Stimulated activated effector memory CD8-positive, alpha-beta T cell treated with anti-CD3 and anti-CD28 coated beads, Interleukin-12 subunit alpha, Interleukin-12 subunit beta, amount 100 ng/mL, for 72 hours (primary cell): ENCODE results near the gene NFIC.
"Not testable (repeated sequence)": the region's sequence is repeated elsewhere in the genome, so short reads cannot be mapped to it uniquely, and the experiment has no call there.

Experiments used
- ATAC-seq: fragments of 150-1000 bp; cut with Tn5 transposase; 2 replicates; pipeline ENCODE4 v1.10.0; 2021
- DNase-seq, 2 donors: peaks; one replicate each; pipeline ENCODE4 v3.0.0; 2021 to 2022; ENCODE audit warnings: low spot score in 2 of 2
- H3K27ac Mint-ChIP-seq: one replicate; pipeline ENCODE4 v1.8.0; 2022; ENCODE audit warnings: mild to moderate bottlenecking, mixed read lengths
- H3K36me3 Mint-ChIP-seq: one replicate; pipeline ENCODE4 v1.8.0; 2022; ENCODE audit warnings: mild to moderate bottlenecking, mixed read lengths
- H3K4me1 Mint-ChIP-seq: one replicate; pipeline ENCODE4 v1.8.0; 2022; ENCODE audit warnings: mixed read lengths
- H3K4me3 Mint-ChIP-seq: one replicate; pipeline ENCODE4 v1.8.0; 2022; ENCODE audit warnings: mild to moderate bottlenecking, mixed read lengths
- H3K9me3 Mint-ChIP-seq: one replicate; pipeline ENCODE4 v1.8.0; 2022; ENCODE audit warnings: mixed read lengths

The NFIC gene

GRCh38 chr19:3365836-3366752, at the start of gene NFIC:
Gene NFIC, plus strand, starts transcription at chr19:3366583. Its CDS starts 54 bp downstream, at chr19:3366637.
- peak in 1 of 2 donors; percentile 17 for DNase-seq
- peak within 1 kb of the TSS; percentile 43 for H3K4me3 Mint-ChIP-seq
- H3K36me3 Mint-ChIP-seq, result peaks cover 5% of the 10 kb centered on the region
- peak within 1 kb of the TSS; percentile 80 for H3K27ac Mint-ChIP-seq
- no peaks in the 10 kb centered on the region for H3K9me3 Mint-ChIP-seq
- peaks cover 60% of the 10 kb centered on the region for H3K4me1 Mint-ChIP-seq
- ATAC-seq, result peak; percentile 58

- Mint-ChIP-seq H3K27ac (no peak overlapping the region), H3K4me3 (no peak overlapping the region), H3K4me1 (peaks cover 6% of the 10 kb centered on the region), H3K9me3 (no peaks in the 10 kb centered on the region), H3K36me3 (no peaks in the 10 kb centered on the region)
- ATAC-seq, result no peak
- DNase-seq, result no peak
These were observed 49.6 kb upstream of the NFIC start for GRCh38 chr19:3316659-3317207.

GRCh38 chr19:3319643-3320353, 46.6 kb upstream of the NFIC start:
- no peak overlapping the region for H3K4me3 Mint-ChIP-seq
- H3K4me1 Mint-ChIP-seq, result peaks cover 6% of the 10 kb centered on the region
- DNase-seq (no peak), ATAC-seq (no peak)
- no peak overlapping the region for H3K27ac Mint-ChIP-seq
- no peaks in the 10 kb centered on the region for H3K36me3 Mint-ChIP-seq
- H3K9me3 Mint-ChIP-seq, result no peaks in the 10 kb centered on the region

GRCh38 chr19:3320354-3320670, 46.1 kb upstream of the NFIC start:
- DNase-seq (no peak), ATAC-seq (no peak)
- Mint-ChIP-seq H3K9me3 (no peaks in the 10 kb centered on the region), H3K27ac (no peak overlapping the region), H3K4me1 (peaks cover 6% of the 10 kb centered on the region), H3K36me3 (no peaks in the 10 kb centered on the region), H3K4me3 (no peak overlapping the region)

- no peaks in the 10 kb centered on the region for H3K36me3 Mint-ChIP-seq
- no peaks in the 10 kb centered on the region for H3K9me3 Mint-ChIP-seq
- peaks cover 6% of the 10 kb centered on the region for H3K4me1 Mint-ChIP-seq
- DNase-seq (no peak), ATAC-seq (no peak)
- no peak overlapping the region for H3K27ac Mint-ChIP-seq
- no peak overlapping the region for H3K4me3 Mint-ChIP-seq
These were observed 45.5 kb upstream of the NFIC start for GRCh38 chr19:3320853-3321252.

GRCh38 chr19:3321696-3322095, 44.7 kb upstream of the NFIC start:
- ATAC-seq (no peak), DNase-seq (no peak)
- Mint-ChIP-seq H3K27ac (no peak overlapping the region), H3K36me3 (no peaks in the 10 kb centered on the region), H3K4me1 (no peaks in the 10 kb centered on the region), H3K9me3 (no peaks in the 10 kb centered on the region), H3K4me3 (no peak overlapping the region)

- no peaks in the 10 kb centered on the region for H3K4me1 Mint-ChIP-seq
- no peaks in the 10 kb centered on the region for H3K9me3 Mint-ChIP-seq
- no peak overlapping the region for H3K27ac Mint-ChIP-seq
- no peak for ATAC-seq
- no peaks in the 10 kb centered on the region for H3K36me3 Mint-ChIP-seq
- H3K4me3 Mint-ChIP-seq, result no peak overlapping the region
- no peak for DNase-seq
These were observed 44.0 kb upstream of the NFIC start for GRCh38 chr19:3322199-3322978.

GRCh38 chr19:3323026-3323425, 43.4 kb upstream of the NFIC start:
- H3K4me1 Mint-ChIP-seq, result no peaks in the 10 kb centered on the region
- no peak overlapping the region for H3K4me3 Mint-ChIP-seq
- ATAC-seq (no peak), DNase-seq (no peak)
- no peaks in the 10 kb centered on the region for H3K9me3 Mint-ChIP-seq
- no peaks in the 10 kb centered on the region for H3K36me3 Mint-ChIP-seq
- H3K27ac Mint-ChIP-seq, result no peak overlapping the region

GRCh38 chr19:3323658-3324057, 42.7 kb upstream of the NFIC start:
- ATAC-seq (no peak), DNase-seq (no peak)
- Mint-ChIP-seq H3K9me3 (no peaks in the 10 kb centered on the region), H3K36me3 (no peaks in the 10 kb centered on the region), H3K27ac (no peak overlapping the region), H3K4me3 (no peak overlapping the region), H3K4me1 (no peaks in the 10 kb centered on the region)

- ATAC-seq, result peak; percentile 75
- peak; percentile 81 to 92 for DNase-seq
- no peaks in the 10 kb centered on the region for H3K9me3 Mint-ChIP-seq
- no peaks in the 10 kb centered on the region for H3K4me1 Mint-ChIP-seq
- no peak overlapping the region for H3K27ac Mint-ChIP-seq
- no peak overlapping the region for H3K4me3 Mint-ChIP-seq
- no peaks in the 10 kb centered on the region for H3K36me3 Mint-ChIP-seq
These were observed 42.0 kb upstream of the NFIC start for GRCh38 chr19:3324405-3324856.

GRCh38 chr19:3325451-3325850, 40.9 kb upstream of the NFIC start:
- ATAC-seq, result no peak
- DNase-seq, result no peak
- Mint-ChIP-seq H3K4me1 (no peaks in the 10 kb centered on the region), H3K27ac (no peak overlapping the region), H3K4me3 (no peak overlapping the region), H3K9me3 (no peaks in the 10 kb centered on the region), H3K36me3 (no peaks in the 10 kb centered on the region)

- H3K36me3 Mint-ChIP-seq, result no peaks in the 10 kb centered on the region
- DNase-seq (no peak), ATAC-seq (no peak)
- peaks cover 3% of the 10 kb centered on the region for H3K9me3 Mint-ChIP-seq
- peaks cover 4% of the 10 kb centered on the region for H3K4me1 Mint-ChIP-seq
- no peak overlapping the region for H3K4me3 Mint-ChIP-seq
- H3K27ac Mint-ChIP-seq, result no peak overlapping the region
These were observed 37.6 kb upstream of the NFIC start for GRCh38 chr19:3328743-3329142.

- DNase-seq, result no peak
- peaks cover 3% of the 10 kb centered on the region for H3K9me3 Mint-ChIP-seq
- H3K36me3 Mint-ChIP-seq, result no peaks in the 10 kb centered on the region
- no peak overlapping the region for H3K27ac Mint-ChIP-seq
- no peak for ATAC-seq
- H3K4me1 Mint-ChIP-seq, result peaks cover 4% of the 10 kb centered on the region
- H3K4me3 Mint-ChIP-seq, result no peak overlapping the region
These were observed 36.3 kb upstream of the NFIC start for GRCh38 chr19:3330047-3330446.

- H3K4me1 Mint-ChIP-seq, result not testable (repeated sequence)
These were observed 34.2 kb upstream of the NFIC start for GRCh38 chr19:3332232-3332631.

GRCh38 chr19:3333020-3333583, 33.3 kb upstream of the NFIC start:
- H3K27ac Mint-ChIP-seq, result peak overlapping the region; percentile 46
- H3K36me3 Mint-ChIP-seq, result no peaks in the 10 kb centered on the region
- peaks cover 4% of the 10 kb centered on the region for H3K4me1 Mint-ChIP-seq
- DNase-seq (no peak), ATAC-seq (no peak)
- no peak overlapping the region for H3K4me3 Mint-ChIP-seq
- H3K9me3 Mint-ChIP-seq, result peaks cover 3% of the 10 kb centered on the region

More at GRCh38 chr19:3332232-3332631, 34.2 kb upstream of the NFIC start:
- not testable (repeated sequence) for H3K27ac Mint-ChIP-seq, H3K9me3 Mint-ChIP-seq, DNase-seq, ATAC-seq, H3K4me3 Mint-ChIP-seq, H3K36me3 Mint-ChIP-seq
